ENCODE data around the gene PHAF1. TPM values are rescaled to one million over a fixed set of nuclear protein-coding genes. Genes with fewer than 3 reads are reported as not detected.
A peak's percentile ranks its signal among the peaks of the same experiment; 100 is the strongest.

PHAF1 gene
- total RNA-seq, 5 donors from 2014 or later (not counting 1 experiment from before 2014, with no cell fraction given), result 19.4 to 23.0 (median 20.1) TPM

DNA sequence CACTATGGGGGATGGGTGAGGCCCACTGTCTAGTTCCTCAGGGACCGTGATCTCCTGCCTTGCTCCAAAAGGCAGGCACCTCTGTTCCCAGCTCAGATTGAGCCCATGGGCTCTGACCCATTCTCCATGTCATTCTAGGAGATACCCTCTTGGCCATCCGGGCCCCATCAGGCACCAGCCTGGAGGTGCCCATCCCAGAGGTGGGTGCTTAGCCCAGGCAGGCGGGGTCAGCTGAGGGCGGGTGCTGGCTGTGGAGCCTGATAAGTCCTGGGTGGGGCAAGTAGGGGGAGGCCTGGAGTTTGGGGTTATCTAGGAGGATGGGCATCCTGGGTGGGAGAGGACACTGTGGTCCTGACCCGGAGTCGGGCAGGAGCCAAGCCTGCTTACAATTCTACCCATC lies 84.5 kb downstream of the PHAF1 start:
- H3K9me3 ChIP-seq, result no peaks in the 10 kb centered on the region
- Mint-ChIP-seq H3K4me3 (peak overlapping the region; percentile 39 to 91 (median 87)), H3K4me1 (peaks cover 42 to 56% (median 43%) of the 10 kb centered on the region in 3 donors), H3K27ac (peak overlapping the region in 1 of 2 donors; percentile 28), H3K36me3 (peaks cover 23% of the 10 kb centered on the region), H3K27me3 (no peaks in the 10 kb centered on the region), H3K9me3 (no peaks in the 10 kb centered on the region)
- ATAC-seq (replicated peaks in 1 of 4), result no peak
- POLR2A ChIA-PET, result interaction anchor here in 1 of 2 donors (0.6 kb wide), 1 partner anchor 312 kb away, joined by 3 read pairs; no protein-coding TSS in a partner anchor
- H3K4me3 ChIP-seq (ENCODE audit: control insufficient read depth in 1 of 2, extremely low read depth in 1 of 2, low read length in 1 of 2), result no peak overlapping the region
- peaks cover 5 to 57% of the 10 kb centered on the region in 2 experiments for H3K4me1 ChIP-seq (ENCODE audit: control insufficient read depth in 1 of 2, extremely low read depth in 1 of 2, insufficient read depth in 2 of 2, low read length in 2 of 2)
- CTCF ChIA-PET, result interaction anchor here (0.7 kb wide), 2 partner anchors 21 to 141 kb away, joined by 3 to 5 read pairs; no protein-coding TSS in a partner anchor
- no peak for DNase-seq
- peaks cover 18 to 49% of the 10 kb centered on the region in 2 donors for H3K36me3 ChIP-seq (ENCODE audit: control insufficient read depth in 2 of 2, extremely low read depth in 1 of 2, insufficient read depth in 1 of 2, low read length in 1 of 2)
- H3K27ac ChIP-seq (ENCODE audit: low read length), result no peak overlapping the region
- 100% methylated on average over 3 of the region's 6 CpGs for WGBS (ENCODE audit: insufficient coverage)
- H3K27me3 ChIP-seq (replicated peaks in 1 of 2; ENCODE audit: control insufficient read depth in 2 of 2, extremely low read depth in 1 of 2, insufficient read depth in 2 of 2, low read length in 1 of 2), result peaks cover 0 to 5% of the 10 kb centered on the region in 2 experiments

DNA sequence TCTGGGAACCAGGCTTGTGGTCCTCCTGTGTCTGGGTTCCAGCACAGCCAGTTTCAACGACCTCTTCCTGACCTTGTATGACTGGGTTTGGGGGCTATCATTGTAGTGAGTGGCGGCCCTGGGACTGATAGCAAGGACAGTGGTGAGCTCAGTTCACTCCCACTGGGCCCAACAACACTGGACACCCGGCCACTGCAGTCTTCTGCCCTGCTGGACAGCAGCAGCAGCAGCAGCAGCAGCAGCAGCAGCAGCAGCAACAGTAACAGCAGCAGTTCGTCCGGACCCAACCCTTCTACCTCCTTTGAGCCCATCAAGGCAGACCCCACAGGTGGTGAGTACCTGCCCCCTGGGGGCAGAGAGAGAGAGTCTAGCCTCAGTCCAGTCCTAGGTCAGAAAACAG lies 85.9 kb downstream of the PHAF1 start:
- H3K9me3 ChIP-seq, result no peaks in the 10 kb centered on the region
- no peak overlapping the region for H3K27ac ChIP-seq (ENCODE audit: low read length)
- ChIA-PET CTCF (interaction anchor here in 1 of 2 donors (0.5 kb wide), 1 partner anchor 186 kb away, joined by 3 read pairs; no protein-coding TSS in a partner anchor), POLR2A (no interaction called here)
- ATAC-seq (replicated peaks in 1 of 4) (no peak), DNase-seq (no peak)
- Mint-ChIP-seq H3K27me3 (no peaks in the 10 kb centered on the region), H3K27ac (no peak overlapping the region), H3K4me3 (no peak overlapping the region), H3K4me1 (peaks cover 42 to 56% (median 43%) of the 10 kb centered on the region in 3 donors), H3K9me3 (no peaks in the 10 kb centered on the region), H3K36me3 (peaks cover 23% of the 10 kb centered on the region)
- no peak overlapping the region for H3K4me3 ChIP-seq (ENCODE audit: control insufficient read depth in 1 of 2, extremely low read depth in 1 of 2, low read length in 1 of 2)
- H3K36me3 ChIP-seq (ENCODE audit: control insufficient read depth in 2 of 2, extremely low read depth in 1 of 2, insufficient read depth in 1 of 2, low read length in 1 of 2), result peaks cover 18 to 56% of the 10 kb centered on the region in 2 donors
- H3K27me3 ChIP-seq (replicated peaks in 1 of 2; ENCODE audit: control insufficient read depth in 2 of 2, extremely low read depth in 1 of 2, insufficient read depth in 2 of 2, low read length in 1 of 2), result no peaks in the 10 kb centered on the region
- H3K4me1 ChIP-seq (ENCODE audit: control insufficient read depth in 1 of 2, extremely low read depth in 1 of 2, insufficient read depth in 2 of 2, low read length in 2 of 2), result peaks cover 5 to 57% of the 10 kb centered on the region in 2 experiments
- WGBS (ENCODE audit: insufficient coverage), result 98% methylated on average over 4 of the region's 5 CpGs

DNA sequence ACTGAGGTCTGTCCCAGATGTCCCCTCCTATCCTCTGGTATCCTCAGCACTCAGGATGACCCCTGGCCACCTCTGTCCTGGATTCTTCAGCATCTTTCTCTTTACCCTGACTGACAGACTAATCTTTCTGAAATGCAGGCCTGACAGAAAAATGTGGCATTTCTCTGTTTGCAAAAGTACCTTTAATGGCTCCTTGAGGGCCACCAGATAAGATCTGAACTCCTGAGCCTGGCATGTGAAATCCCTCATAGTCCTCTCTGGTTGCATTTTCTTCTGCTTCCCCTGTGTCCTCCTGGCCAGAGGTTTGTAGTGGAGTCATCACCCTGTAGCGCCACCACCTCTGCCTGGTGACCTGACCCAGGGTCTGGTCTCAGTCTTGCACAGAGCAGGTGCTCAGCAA lies 87.1 kb downstream of the PHAF1 start:
- POLR2A ChIA-PET, result interaction anchor here in 1 of 2 donors (0.7 kb wide), 1 partner anchor 259 kb away, joined by 4 read pairs; no protein-coding TSS in a partner anchor
- H3K4me3 ChIP-seq (ENCODE audit: control insufficient read depth in 1 of 2, extremely low read depth in 1 of 2, low read length in 1 of 2), result no peak overlapping the region
- no peak overlapping the region for H3K27ac ChIP-seq (ENCODE audit: low read length)
- ATAC-seq (replicated peaks in 1 of 4), result no peak
- no peaks in the 10 kb centered on the region for H3K9me3 ChIP-seq
- no peaks in the 10 kb centered on the region for H3K27me3 Mint-ChIP-seq
- H3K4me1 ChIP-seq (ENCODE audit: control insufficient read depth in 1 of 2, extremely low read depth in 1 of 2, insufficient read depth in 2 of 2, low read length in 2 of 2), result peaks cover 0 to 49% of the 10 kb centered on the region in 2 experiments
- H3K4me1 Mint-ChIP-seq, result peaks cover 34 to 49% (median 36%) of the 10 kb centered on the region in 3 donors
- CTCF ChIA-PET, result no interaction called here
- DNase-seq, result no peak
- WGBS (ENCODE audit: insufficient coverage), result 100% methylated on average over 1 of the region's 1 CpG
- peak overlapping the region in 1 of 2 donors; percentile 55 for H3K27ac Mint-ChIP-seq
- H3K9me3 Mint-ChIP-seq, result no peaks in the 10 kb centered on the region
- no peaks in the 10 kb centered on the region for H3K27me3 ChIP-seq (replicated peaks in 1 of 2; ENCODE audit: control insufficient read depth in 2 of 2, extremely low read depth in 1 of 2, insufficient read depth in 2 of 2, low read length in 1 of 2)
- peaks cover 23% of the 10 kb centered on the region for H3K36me3 Mint-ChIP-seq
- peak overlapping the region in 1 of 3 donors; percentile 1 for H3K4me3 Mint-ChIP-seq
- peaks cover 20 to 66% of the 10 kb centered on the region in 2 donors for H3K36me3 ChIP-seq (ENCODE audit: control insufficient read depth in 2 of 2, extremely low read depth in 1 of 2, insufficient read depth in 1 of 2, low read length in 1 of 2)

DNA sequence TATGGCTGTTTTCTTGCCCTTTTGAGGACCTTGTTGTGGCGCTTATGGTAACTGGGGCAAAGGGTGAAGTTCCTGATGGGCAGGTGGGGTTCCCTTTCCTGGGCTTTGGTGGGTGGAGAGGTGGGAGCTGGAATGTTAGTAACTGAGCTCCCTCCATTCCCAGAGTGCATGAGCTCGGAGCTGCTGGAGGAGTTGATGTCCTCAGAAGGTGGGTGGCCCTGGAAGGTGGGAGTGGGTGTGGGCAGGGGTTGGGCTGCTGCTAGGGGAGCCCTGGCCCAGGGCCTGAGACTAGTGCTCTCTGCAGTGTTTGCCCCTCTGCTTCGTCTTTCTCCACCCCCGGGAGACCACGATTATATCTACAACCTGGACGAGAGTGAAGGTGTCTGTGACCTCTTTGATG lies 88.0 kb downstream of the PHAF1 start:
- no peaks in the 10 kb centered on the region for H3K9me3 Mint-ChIP-seq
- Histone ChIP-seq H3K4me1 (ENCODE audit: control insufficient read depth in 1 of 2, extremely low read depth in 1 of 2, insufficient read depth in 2 of 2, low read length in 2 of 2) (peaks cover 0 to 42% of the 10 kb centered on the region in 2 experiments), H3K9me3 (no peaks in the 10 kb centered on the region), H3K27ac (ENCODE audit: low read length) (no peak overlapping the region), H3K27me3 (replicated peaks in 1 of 2; ENCODE audit: control insufficient read depth in 2 of 2, extremely low read depth in 1 of 2, insufficient read depth in 2 of 2, low read length in 1 of 2) (no peaks in the 10 kb centered on the region), H3K36me3 (ENCODE audit: control insufficient read depth in 2 of 2, extremely low read depth in 1 of 2, insufficient read depth in 1 of 2, low read length in 1 of 2) (peaks cover 27 to 74% of the 10 kb centered on the region in 2 donors), H3K4me3 (ENCODE audit: control insufficient read depth in 1 of 2, extremely low read depth in 1 of 2, low read length in 1 of 2) (no peak overlapping the region)
- DNase-seq (no peak), ATAC-seq (replicated peaks in 1 of 4) (no peak)
- CTCF ChIA-PET, result interaction anchor here in 1 of 2 donors (0.5 to 1.2 kb wide), 3 partner anchors 19 to 42 kb away, joined by 3 to 5 read pairs (median 4); no protein-coding TSS in a partner anchor
- 79% methylated on average over 5 of the region's 6 CpGs for WGBS (ENCODE audit: insufficient coverage)
- H3K27ac Mint-ChIP-seq, result no peak overlapping the region
- POLR2A ChIA-PET, result no interaction called here
- peaks cover 29 to 44% (median 31%) of the 10 kb centered on the region in 3 donors for H3K4me1 Mint-ChIP-seq
- H3K27me3 Mint-ChIP-seq, result no peaks in the 10 kb centered on the region
- peaks cover 23% of the 10 kb centered on the region for H3K36me3 Mint-ChIP-seq
- H3K4me3 Mint-ChIP-seq, result no peak overlapping the region

Other genes starting within 250 kb of the PHAF1 start
- 10 to 100 TPM in 3 of 5 donors, 1 to 10 TPM in 2; 7.1 to 16.5 (median 12.5) TPM for gene PDP2, start 229.4 kb upstream of the PHAF1 start, total RNA-seq
- gene CDH16, start 191.1 kb upstream of the PHAF1 start, total RNA-seq, result not detected
- 1 to 10 TPM in 1 of 5 donors, under 1 TPM in 3, not detected in 1; 0.28 to 1.1 (median 0.53) TPM for gene RRAD, start 184.4 kb upstream of the PHAF1 start, total RNA-seq
- 10 to 100 TPM; 55.3 to 66.8 (median 62.4) TPM for gene CIAO2B, start 175.5 kb upstream of the PHAF1 start, total RNA-seq
- gene CES2, start 174.4 kb upstream of the PHAF1 start, total RNA-seq, result 10 to 100 TPM; 35.3 to 56.5 (median 50.2) TPM
- under 1 TPM; 0.10 to 0.88 (median 0.58) TPM for gene CES3, start 148.7 kb upstream of the PHAF1 start, total RNA-seq
- 10 to 100 TPM; 12.4 to 20.7 (median 17.0) TPM for gene CES4A, start 121.4 kb upstream of the PHAF1 start, total RNA-seq
- 100 to 1,000 TPM in 2 of 5 donors, 10 to 100 TPM in 3; 80.0 to 115 (median 96.5) TPM for gene CBFB, start 80.8 kb upstream of the PHAF1 start, total RNA-seq
- gene B3GNT9, start 41.1 kb downstream of the PHAF1 start, total RNA-seq, result 1 to 10 TPM; 3.0 to 9.5 (median 4.9) TPM
- gene TRADD, start 50.0 kb downstream of the PHAF1 start, total RNA-seq, result 100 to 1,000 TPM in 3 of 5 donors, 10 to 100 TPM in 2; 58.3 to 179 (median 123) TPM
- gene FBXL8, start 50.0 kb downstream of the PHAF1 start, total RNA-seq, result 10 to 100 TPM; 18.5 to 69.7 (median 43.7) TPM
- 10 to 100 TPM; 22.3 to 66.3 (median 39.1) TPM for gene HSF4, start 54.8 kb downstream of the PHAF1 start, total RNA-seq
- gene NOL3, start 60.6 kb downstream of the PHAF1 start, total RNA-seq, result 1 to 10 TPM; 2.1 to 8.0 (median 5.2) TPM
- gene MATCAP1, start 74.0 kb downstream of the PHAF1 start, total RNA-seq, result 10 to 100 TPM; 11.3 to 16.5 (median 14.8) TPM
- gene EXOC3L1, start 80.2 kb downstream of the PHAF1 start, total RNA-seq, result under 1 TPM in 1 of 5 donors, not detected in 4; 0.25 TPM
- gene E2F4, start 82.2 kb downstream of the PHAF1 start, total RNA-seq, result 10 to 100 TPM; 59.4 to 97.1 (median 83.1) TPM
- 10 to 100 TPM in 1 of 5 donors, 1 to 10 TPM in 4; 3.8 to 11.7 (median 8.8) TPM for gene ELMO3, start 89.2 kb downstream of the PHAF1 start, total RNA-seq
- gene TMEM208, start 117.2 kb downstream of the PHAF1 start, total RNA-seq, result 10 to 100 TPM; 28.5 to 40.3 (median 34.8) TPM
- 10 to 100 TPM; 31.0 to 92.5 (median 66.2) TPM for gene FHOD1, start 137.5 kb downstream of the PHAF1 start, total RNA-seq
- gene SLC9A5, start 139.0 kb downstream of the PHAF1 start, total RNA-seq, result 1 to 10 TPM; 1.4 to 2.3 (median 2.2) TPM
- gene PLEKHG4, start 169.6 kb downstream of the PHAF1 start, total RNA-seq, result 10 to 100 TPM; 19.4 to 27.5 (median 24.9) TPM
- not detected for gene KCTD19, start 216.8 kb downstream of the PHAF1 start, total RNA-seq
- not detected for gene LRRC36, start 216.9 kb downstream of the PHAF1 start, total RNA-seq